H9 (cell line): ENCODE data around the gene GBE1. TPM values are rescaled to one million over a fixed set of nuclear protein-coding genes. Genes with fewer than 3 reads are reported as not detected.

Source experiments
- DNase-seq: peaks from one replicate; pipeline ENCODE4 v3.0.0-alpha.2; 2017
- H2AFZ ChIP-seq: one replicate; pipeline ENCODE4 v1.6.1; 2013; ENCODE audit warnings: mild to moderate bottlenecking, low read length, control low read depth, moderate library complexity
- H2AK5ac ChIP-seq: 2 replicates; pipeline ENCODE4 v1.6.1; 2013; ENCODE audit warnings: low read length, control low read depth, mixed read lengths; ENCODE audit not compliant: insufficient read length
- H2BK120ac ChIP-seq: one replicate; pipeline ENCODE4 v1.6.1; 2013; ENCODE audit warnings: low read depth, mild to moderate bottlenecking, low read length, control low read depth, inconsistent platforms; ENCODE audit not compliant: poor library complexity, severe bottlenecking
- H2BK12ac ChIP-seq: 2 replicates; pipeline ENCODE4 v1.6.1; 2013; ENCODE audit warnings: low read length, control low read depth, mixed read lengths, low read depth; ENCODE audit not compliant: insufficient read length
- H2BK15ac ChIP-seq: 2 replicates; pipeline ENCODE4 v1.6.1; 2013; ENCODE audit warnings: low read depth, low read length, control low read depth
- H2BK20ac ChIP-seq: one replicate; pipeline ENCODE4 v1.6.1; 2013; ENCODE audit warnings: low read depth, mild to moderate bottlenecking, low read length, control low read depth, inconsistent platforms; ENCODE audit not compliant: poor library complexity, severe bottlenecking
- H2BK5ac ChIP-seq: 2 replicates; pipeline ENCODE4 v1.6.1; 2013; ENCODE audit warnings: low read length, control low read depth, mixed read lengths; ENCODE audit not compliant: insufficient read length
- H3K14ac ChIP-seq: 2 replicates; pipeline ENCODE4 v1.6.1; 2013; ENCODE audit warnings: low read length, control low read depth; ENCODE audit not compliant: insufficient read depth
- H3K18ac ChIP-seq: 2 replicates; pipeline ENCODE4 v1.6.1; 2013; ENCODE audit warnings: low read depth, mild to moderate bottlenecking, mixed read lengths, low read length, control low read depth; ENCODE audit not compliant: insufficient read length
- H3K23ac ChIP-seq: 2 replicates; pipeline ENCODE4 v1.6.1; 2013; ENCODE audit warnings: low read length, control low read depth, mixed read lengths, low read depth; ENCODE audit not compliant: insufficient read length
- H3K23me2 ChIP-seq: 2 replicates; pipeline ENCODE4 v1.6.1; 2013; ENCODE audit warnings: low read depth, mild to moderate bottlenecking, mixed read lengths, low read length, control low read depth; ENCODE audit not compliant: insufficient read length, poor library complexity, severe bottlenecking
- H3K27ac ChIP-seq: 2 replicates; pipeline ENCODE4 v1.5.1; 2013; ENCODE audit warnings: low read length, control low read depth, mixed read lengths, low read depth; ENCODE audit not compliant: insufficient read length
- H3K27me3 ChIP-seq: 2 replicates; pipeline ENCODE4 v1.6.1; 2013; ENCODE audit warnings: low read length, control low read depth, inconsistent platforms; ENCODE audit not compliant: insufficient read depth
- H3K4ac ChIP-seq: 2 replicates; pipeline ENCODE4 v1.6.1; 2013; ENCODE audit warnings: low read depth, mild to moderate bottlenecking, control low read depth, inconsistent platforms, low read length, moderate library complexity
- H3K4me1 ChIP-seq: 2 replicates; pipeline ENCODE4 v1.6.1; 2013; ENCODE audit warnings: low read length, control low read depth, inconsistent platforms; ENCODE audit not compliant: insufficient read depth
- H3K4me2 ChIP-seq: 2 replicates; pipeline ENCODE4 v1.6.1; 2013; ENCODE audit warnings: low read length, control low read depth, mixed read lengths; ENCODE audit not compliant: insufficient read length, insufficient read depth
- H3K56ac ChIP-seq: 2 replicates; pipeline ENCODE4 v1.6.1; 2013; ENCODE audit warnings: low read depth, mild to moderate bottlenecking, mixed read lengths, low read length, control low read depth; ENCODE audit not compliant: insufficient read length
- H3K79me1 ChIP-seq: 2 replicates; pipeline ENCODE4 v1.6.1; 2013; ENCODE audit warnings: low read depth, mild to moderate bottlenecking, moderate library complexity, low read length, control low read depth, inconsistent platforms; ENCODE audit not compliant: insufficient read depth, poor library complexity, severe bottlenecking
- H3K79me2 ChIP-seq: 2 replicates; pipeline ENCODE4 v1.6.1; 2013; ENCODE audit warnings: low read length, control low read depth, inconsistent platforms; ENCODE audit not compliant: insufficient read depth
- H3K9ac ChIP-seq: 2 replicates; pipeline ENCODE4 v1.6.1; 2013; ENCODE audit warnings: low read length, control low read depth, mixed read lengths; ENCODE audit not compliant: insufficient read length; ENCODE audit errors: extremely low read depth
- H3K9me3 ChIP-seq: one replicate; pipeline ENCODE4 v1.6.1; 2013; ENCODE audit warnings: low read depth, low read length, inconsistent platforms; ENCODE audit not compliant: control insufficient read depth
- H3T11ph ChIP-seq: one replicate; pipeline ENCODE4 v1.6.1; 2013; ENCODE audit warnings: mild to moderate bottlenecking, low read length, control low read depth, inconsistent platforms
- H4K20me1 ChIP-seq: one replicate; pipeline ENCODE4 v1.6.1; 2013; ENCODE audit not compliant: control insufficient read depth, insufficient read length, insufficient read depth
- H4K5ac ChIP-seq: 2 replicates; pipeline ENCODE4 v1.6.1; 2013; ENCODE audit warnings: low read depth, mild to moderate bottlenecking, mixed read lengths, low read length, control low read depth; ENCODE audit not compliant: insufficient read length
- H4K8ac ChIP-seq: replicated peaks from 2 replicates; pipeline ENCODE4 v1.6.1; 2013; ENCODE audit warnings: low read length, control low read depth, mixed read lengths, low read depth; ENCODE audit not compliant: insufficient read length
- H4K91ac ChIP-seq: 2 replicates; pipeline ENCODE4 v1.6.1; 2013; ENCODE audit warnings: low read depth, mild to moderate bottlenecking, moderate library complexity, mixed read lengths, low read length, control low read depth; ENCODE audit not compliant: insufficient read length
- H3K27ac Mint-ChIP-seq, 3 experiments: 2 replicates in 2 of 3; 3 replicates in 1 of 3; pipeline ENCODE4 v1.8.0; 2020 to 2021; ENCODE audit warnings: mixed read lengths in 3 of 3, mild to moderate bottlenecking in 1 of 3, moderate library complexity in 1 of 3
- H3K27me3 Mint-ChIP-seq: 2 replicates; pipeline ENCODE4 v1.8.0; 2021; ENCODE audit warnings: low read depth, mild to moderate bottlenecking, moderate library complexity, mixed read lengths
- H3K36me3 Mint-ChIP-seq, 3 experiments: 2 replicates in 2 of 3; 3 replicates in 1 of 3; pipeline ENCODE4 v1.8.0; 2020 to 2021; ENCODE audit warnings: low read depth in 3 of 3, mixed read lengths in 3 of 3; ENCODE audit not compliant: insufficient read depth in 1 of 3
- H3K4me1 Mint-ChIP-seq, 2 experiments: 2 replicates each; pipeline ENCODE4 v1.8.0; 2020; ENCODE audit warnings: mixed read lengths in 2 of 2
- H3K4me3 Mint-ChIP-seq, 2 experiments: 2 replicates in 1 of 2; 3 replicates in 1 of 2; pipeline ENCODE4 v1.8.0; 2020 to 2021; ENCODE audit warnings: mild to moderate bottlenecking in 2 of 2, mixed read lengths in 2 of 2, moderate library complexity in 1 of 2
- H3K9me3 Mint-ChIP-seq, 2 experiments: 2 replicates in 1 of 2; 3 replicates in 1 of 2; pipeline ENCODE4 v1.8.0; 2020; ENCODE audit warnings: mild to moderate bottlenecking in 2 of 2, mixed read lengths in 2 of 2, moderate library complexity in 1 of 2
- WGBS: extraction: QIAGEN DNeasy Blood & Tissue Kit; methylation state at CpG from one replicate; pipeline ENCODE4 v1.1.7; 2013; ENCODE audit warnings: missing lambda C conversion rate, low lambda C conversion rate, mixed read lengths; ENCODE audit not compliant: insufficient read length; ENCODE audit errors: extremely low coverage; 5-methylcytosine and 5-hydroxymethylcytosine counted together
- total RNA-seq: library from RNA; stranded (reverse); gene quantifications from 2 replicates; pipeline ENCODE4 v1.2.1, GENCODE V29; 2021
- TF ChIP-seq, protein P1 (sequence below): fragments of 200-600 bp; sonication (generic); conservative IDR thresholded peaks from 3 replicates; pipeline ENCODE4 v1.8.0; 2021; ENCODE audit warnings: antibody characterized with exemption, mild to moderate bottlenecking

GBE1 gene
- total RNA-seq, 1 experiment from 2014 or later: 13.8 TPM

DNA sequence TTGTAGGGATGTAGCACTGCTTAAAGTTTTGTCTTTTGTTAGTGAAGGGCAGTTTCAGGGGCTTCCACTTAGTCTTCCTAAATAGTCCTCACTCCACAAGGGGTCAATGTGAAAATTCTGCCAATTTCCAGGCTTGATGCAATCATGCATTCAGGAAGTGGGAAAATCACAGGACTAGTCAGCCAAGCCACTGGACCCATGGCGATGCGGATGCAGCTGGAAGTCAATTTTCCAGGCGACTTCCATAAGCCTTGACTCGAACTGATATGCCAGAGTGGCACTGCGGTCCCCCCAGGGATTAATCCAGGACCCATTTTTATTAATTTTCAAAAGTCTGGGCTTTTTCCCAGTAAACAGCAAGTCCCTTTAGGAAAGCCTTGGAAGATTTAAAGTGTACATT lies 26.1 kb downstream of the GBE1 start:
- no peak overlapping the region for H4K8ac ChIP-seq
- Mint-ChIP-seq H3K27me3 (no peaks in the 10 kb centered on the region), H3K4me1 (peaks cover 3 to 5% of the 10 kb centered on the region in 2 experiments; a peak in 3 of 4 replicates), H3K9me3 (peaks cover 11 to 12% of the 10 kb centered on the region in 2 experiments), H3K27ac (no peak overlapping the region; a peak in 1 of 7 replicates), H3K4me3 (no peak overlapping the region), H3K36me3 (peaks cover 4 to 16% (median 6%) of the 10 kb centered on the region in 3 experiments)
- H3K27me3 ChIP-seq: no peaks in the 10 kb centered on the region
- no peak overlapping the region for H3K27ac ChIP-seq
- H2AFZ ChIP-seq: no peak overlapping the region
- H2AK5ac ChIP-seq: no peak overlapping the region
- TF ChIP-seq, protein P1, sequence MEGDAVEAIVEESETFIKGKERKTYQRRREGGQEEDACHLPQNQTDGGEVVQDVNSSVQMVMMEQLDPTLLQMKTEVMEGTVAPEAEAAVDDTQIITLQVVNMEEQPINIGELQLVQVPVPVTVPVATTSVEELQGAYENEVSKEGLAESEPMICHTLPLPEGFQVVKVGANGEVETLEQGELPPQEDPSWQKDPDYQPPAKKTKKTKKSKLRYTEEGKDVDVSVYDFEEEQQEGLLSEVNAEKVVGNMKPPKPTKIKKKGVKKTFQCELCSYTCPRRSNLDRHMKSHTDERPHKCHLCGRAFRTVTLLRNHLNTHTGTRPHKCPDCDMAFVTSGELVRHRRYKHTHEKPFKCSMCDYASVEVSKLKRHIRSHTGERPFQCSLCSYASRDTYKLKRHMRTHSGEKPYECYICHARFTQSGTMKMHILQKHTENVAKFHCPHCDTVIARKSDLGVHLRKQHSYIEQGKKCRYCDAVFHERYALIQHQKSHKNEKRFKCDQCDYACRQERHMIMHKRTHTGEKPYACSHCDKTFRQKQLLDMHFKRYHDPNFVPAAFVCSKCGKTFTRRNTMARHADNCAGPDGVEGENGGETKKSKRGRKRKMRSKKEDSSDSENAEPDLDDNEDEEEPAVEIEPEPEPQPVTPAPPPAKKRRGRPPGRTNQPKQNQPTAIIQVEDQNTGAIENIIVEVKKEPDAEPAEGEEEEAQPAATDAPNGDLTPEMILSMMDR: no peak
- no peak for DNase-seq
- WGBS: no CpG with 5 or more reads among the region's 5 CpGs
- no peaks in the 10 kb centered on the region for H3K23me2 ChIP-seq
- H4K91ac ChIP-seq: no peak overlapping the region
- H3K14ac ChIP-seq: no peak overlapping the region
- no peak overlapping the region for H3K4me2 ChIP-seq
- no peak overlapping the region for H3K23ac ChIP-seq
- no peak overlapping the region for H2BK5ac ChIP-seq
- H2BK12ac ChIP-seq: no peak overlapping the region
- no peaks in the 10 kb centered on the region for H3K9me3 ChIP-seq
- no peak overlapping the region for H2BK120ac ChIP-seq
- no peaks in the 10 kb centered on the region for H3K79me1 ChIP-seq
- H4K20me1 ChIP-seq: no peaks in the 10 kb centered on the region
- no peaks in the 10 kb centered on the region for H3K4me1 ChIP-seq
- H3K4ac ChIP-seq: no peak overlapping the region
- no peak overlapping the region for H4K5ac ChIP-seq
- no peak overlapping the region for H3T11ph ChIP-seq
- H3K18ac ChIP-seq: no peak overlapping the region
- H3K56ac ChIP-seq: no peak overlapping the region
- H3K79me2 ChIP-seq: no peaks in the 10 kb centered on the region
- no peak overlapping the region for H3K9ac ChIP-seq
- H2BK20ac ChIP-seq: no peak overlapping the region
- no peak overlapping the region for H2BK15ac ChIP-seq
